IPS DF 4.7 (cell line): ENCODE data around the gene PARK7.

ENCODE experiments used
- DNase-seq: peaks from one replicate; pipeline ENCODE4 v3.0.0-alpha.2; 2013; ENCODE audit warnings: low spot score; ENCODE audit errors: extremely low read depth

The PARK7 gene

DNA sequence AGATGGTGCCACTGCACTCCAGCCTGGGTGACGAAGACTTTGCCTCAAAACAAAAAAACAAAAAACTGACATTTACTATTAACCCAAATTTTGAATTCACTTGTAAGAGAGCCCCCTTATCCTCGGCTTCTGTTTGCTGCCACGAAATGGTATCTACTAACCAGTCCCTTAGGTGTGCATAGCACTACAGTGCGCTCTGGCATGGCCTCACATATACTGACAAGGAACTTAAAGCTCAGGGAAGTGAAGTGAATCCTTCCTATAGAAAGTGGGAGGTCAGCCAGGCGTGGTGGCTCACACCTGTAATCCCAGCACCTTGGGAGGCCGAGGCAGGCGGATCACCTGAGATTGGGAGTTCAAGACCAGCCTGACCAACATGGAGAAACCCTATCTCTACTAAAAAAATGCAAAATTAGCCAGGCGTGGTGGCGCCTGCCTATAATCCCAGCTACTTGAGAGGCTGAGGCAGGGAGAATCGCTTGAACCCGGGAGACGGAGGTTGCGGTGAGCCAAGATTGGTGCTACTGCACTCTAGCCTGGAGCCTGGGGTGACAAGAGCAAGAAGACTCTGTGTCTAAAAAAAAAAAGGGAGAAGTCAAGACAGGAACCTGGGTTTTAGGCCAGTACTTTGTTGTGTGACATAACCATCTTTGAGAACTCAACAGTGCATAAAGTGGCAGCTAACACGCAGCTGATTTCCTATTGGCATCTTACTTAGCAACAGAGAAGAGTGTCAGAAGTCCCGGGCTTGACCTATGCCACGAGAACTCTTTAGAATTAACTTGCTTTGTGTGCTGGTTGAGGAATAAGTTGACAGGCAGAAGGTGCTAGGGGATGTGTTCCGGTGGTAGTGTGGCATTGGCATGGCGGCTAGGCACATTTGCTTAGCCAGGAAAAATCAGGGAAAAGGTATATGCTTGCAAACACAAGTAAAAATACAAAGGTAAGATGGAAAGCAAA lies 47.8 kb downstream of the PARK7 start:
- DNase-seq = no peak

DNA sequence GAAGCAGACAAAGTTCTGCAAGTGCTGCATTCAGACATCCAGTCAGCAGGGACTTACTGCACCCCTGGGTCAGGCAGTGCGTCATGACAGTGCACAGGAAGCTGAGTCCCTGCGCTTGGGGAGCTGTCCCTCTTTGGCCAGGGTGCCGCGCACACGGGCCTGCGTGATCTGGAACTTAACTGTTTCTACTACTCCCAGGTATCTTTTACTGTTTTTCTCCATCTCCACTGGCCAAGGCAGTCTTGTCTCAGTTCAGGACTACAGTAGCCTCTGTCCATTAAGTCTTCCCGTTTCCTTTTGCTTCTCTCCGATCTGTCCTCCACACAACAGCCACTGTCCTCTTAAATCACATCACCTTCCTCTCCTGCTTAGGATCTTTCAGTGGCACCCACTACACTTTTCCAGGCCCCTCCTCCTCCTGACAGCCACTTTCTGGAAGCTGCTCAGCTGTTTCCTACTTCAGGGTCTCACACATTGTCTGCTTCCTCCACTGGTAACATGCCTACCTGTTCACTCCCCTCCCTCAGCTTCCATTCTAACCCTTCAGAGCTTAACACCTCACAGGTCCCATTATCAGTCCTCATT lies 48.7 kb downstream of the PARK7 start:
- no peak for DNase-seq

DNA sequence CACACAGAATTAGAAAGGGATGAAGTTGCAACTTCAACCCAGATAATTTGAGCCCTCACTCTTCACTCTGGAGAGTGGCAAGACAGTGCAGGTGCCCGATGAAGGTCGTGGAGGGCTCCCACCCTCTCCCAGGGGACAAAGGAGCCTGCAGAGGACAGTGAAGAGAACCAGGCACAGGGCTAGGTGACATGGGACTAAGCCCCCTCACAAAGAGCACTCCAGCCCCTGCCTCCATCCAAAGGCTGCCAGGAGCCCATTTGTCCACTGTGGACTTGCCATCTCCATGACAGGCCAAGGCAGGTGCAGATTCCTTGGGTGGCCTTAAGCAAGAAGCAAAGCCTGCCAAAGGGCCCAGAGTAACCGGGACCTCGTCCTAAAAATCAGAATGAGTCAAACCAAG lies 49.5 kb downstream of the PARK7 start:
- no peak for DNase-seq

DNA sequence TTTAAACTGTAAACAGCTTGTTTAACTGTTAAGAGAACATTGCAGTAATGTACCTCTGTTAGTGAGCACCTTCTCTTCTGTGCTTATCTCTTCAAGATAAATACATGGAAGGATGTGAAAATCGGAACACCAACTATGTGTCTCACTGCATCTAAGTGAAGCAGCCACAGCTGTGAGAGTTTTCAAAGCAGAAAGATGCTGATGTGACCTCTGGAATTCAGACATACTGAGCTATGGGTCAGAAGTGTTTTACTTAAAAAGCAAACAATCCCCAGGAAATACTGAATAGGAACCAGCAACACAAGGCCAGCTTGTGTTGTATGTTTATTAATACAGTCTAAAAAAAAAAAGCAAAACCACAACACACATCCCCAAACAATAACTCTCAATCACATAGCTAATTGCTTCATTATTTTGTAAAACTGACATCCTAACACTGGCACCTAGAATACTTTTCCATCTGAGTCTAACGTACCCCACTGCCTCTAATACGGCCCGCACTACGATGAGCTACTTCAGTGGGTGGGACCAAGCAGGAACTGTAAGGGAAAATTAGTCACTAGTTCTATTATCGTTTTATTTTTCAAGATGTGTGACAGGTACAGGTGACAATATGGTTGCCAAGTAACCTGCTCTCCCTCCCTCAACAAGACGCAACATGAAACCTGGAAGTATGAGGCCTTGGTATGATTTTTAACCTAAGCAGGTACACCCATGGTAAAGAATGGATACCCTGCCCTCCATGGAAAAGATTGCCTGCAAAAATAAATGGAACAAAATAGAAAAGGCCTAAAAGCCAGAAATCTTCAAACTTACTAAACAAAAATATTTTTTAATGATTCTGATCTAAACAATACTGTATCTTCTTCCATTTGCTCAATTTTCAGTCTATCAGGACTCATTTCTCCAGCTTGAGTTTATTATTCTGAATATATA lies 50.7 kb downstream of the PARK7 start:
- no peak for DNase-seq

DNA sequence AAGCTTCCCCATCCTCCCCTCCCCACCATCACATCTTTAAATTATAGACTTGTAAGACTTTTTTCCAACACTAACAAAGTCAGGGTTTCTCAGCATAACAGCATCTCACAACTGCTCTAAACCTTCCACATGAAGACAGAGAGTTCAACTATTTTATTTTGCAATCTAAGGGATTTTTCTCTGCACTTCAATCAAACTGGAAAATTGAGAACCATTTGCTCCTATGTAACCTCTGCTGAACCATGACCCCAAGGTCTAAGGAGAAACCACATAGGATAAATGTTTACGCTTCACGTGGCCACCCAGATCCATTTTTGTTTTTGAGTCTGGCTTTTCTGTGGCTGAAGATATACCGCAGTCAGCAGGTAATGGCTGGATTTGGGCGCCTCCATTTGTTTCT lies 51.4 kb downstream of the PARK7 start:
- DNase-seq = no peak

DNA sequence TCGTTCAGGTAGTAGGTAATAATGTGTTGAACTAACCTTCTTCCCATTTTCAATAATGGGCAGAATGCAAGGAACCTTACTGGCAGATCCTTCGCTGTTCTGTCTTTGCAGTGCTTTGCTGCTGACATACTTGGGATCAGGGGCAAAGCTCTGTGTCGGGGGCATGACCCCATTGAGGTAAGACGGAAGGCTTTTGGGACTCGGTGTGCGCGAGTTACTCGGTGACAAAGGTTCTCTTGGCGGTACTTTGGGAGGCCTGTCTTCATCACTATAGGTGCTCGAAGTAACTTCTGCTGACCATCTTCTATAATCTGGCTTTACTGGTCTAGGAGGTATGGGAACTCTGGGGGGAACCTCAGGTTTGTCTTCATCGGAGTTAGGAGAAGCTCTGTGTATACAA lies 51.9 kb downstream of the PARK7 start:
- DNase-seq = no peak

DNA sequence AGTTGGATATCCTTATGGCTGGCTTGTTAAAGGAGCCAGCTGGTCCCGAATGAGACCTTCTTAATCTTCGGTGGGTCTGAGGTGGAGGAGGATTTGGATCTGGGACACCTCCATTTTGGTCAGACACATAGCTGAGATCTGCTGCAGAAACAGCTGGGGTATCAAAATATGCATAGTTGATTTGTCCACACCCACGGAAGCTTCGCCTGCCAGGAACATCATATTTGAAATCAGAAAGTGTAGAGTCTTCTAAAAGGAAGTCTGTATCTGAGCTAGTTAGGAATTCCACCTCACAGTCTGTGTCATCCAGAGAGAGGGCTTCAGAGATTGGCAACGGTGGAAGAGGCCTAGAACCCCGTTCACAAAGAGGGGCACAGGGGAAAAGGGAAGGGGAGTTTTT lies 52.3 kb downstream of the PARK7 start:
- DNase-seq = no peak

DNA sequence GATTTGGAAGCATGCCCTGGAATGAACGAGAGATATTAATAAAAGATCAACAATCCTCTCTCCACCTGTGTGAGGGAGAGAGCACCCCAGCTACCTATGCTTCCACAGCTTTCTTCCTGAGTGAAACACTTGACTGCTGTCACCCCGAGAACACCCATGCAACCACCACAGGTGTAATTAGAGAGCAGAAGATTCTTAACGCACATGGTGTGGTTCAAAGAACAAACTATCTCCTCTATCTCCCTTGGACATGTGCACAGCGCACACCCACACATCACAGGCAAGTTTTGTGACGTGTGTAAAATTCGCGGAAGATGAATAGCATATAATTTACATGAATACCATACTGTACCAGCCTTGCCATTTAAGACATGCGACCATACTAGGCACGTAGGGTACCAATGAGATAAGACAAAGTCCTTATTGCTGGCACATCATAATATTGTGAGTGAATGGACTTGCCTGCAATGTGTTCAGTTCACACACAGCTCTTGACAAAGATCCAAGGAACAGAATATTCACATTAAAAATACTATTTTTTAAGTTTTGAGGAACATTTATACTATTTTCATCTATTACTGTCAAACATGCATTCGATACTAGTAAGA lies 53.0 kb downstream of the PARK7 start:
- no peak for DNase-seq

DNA sequence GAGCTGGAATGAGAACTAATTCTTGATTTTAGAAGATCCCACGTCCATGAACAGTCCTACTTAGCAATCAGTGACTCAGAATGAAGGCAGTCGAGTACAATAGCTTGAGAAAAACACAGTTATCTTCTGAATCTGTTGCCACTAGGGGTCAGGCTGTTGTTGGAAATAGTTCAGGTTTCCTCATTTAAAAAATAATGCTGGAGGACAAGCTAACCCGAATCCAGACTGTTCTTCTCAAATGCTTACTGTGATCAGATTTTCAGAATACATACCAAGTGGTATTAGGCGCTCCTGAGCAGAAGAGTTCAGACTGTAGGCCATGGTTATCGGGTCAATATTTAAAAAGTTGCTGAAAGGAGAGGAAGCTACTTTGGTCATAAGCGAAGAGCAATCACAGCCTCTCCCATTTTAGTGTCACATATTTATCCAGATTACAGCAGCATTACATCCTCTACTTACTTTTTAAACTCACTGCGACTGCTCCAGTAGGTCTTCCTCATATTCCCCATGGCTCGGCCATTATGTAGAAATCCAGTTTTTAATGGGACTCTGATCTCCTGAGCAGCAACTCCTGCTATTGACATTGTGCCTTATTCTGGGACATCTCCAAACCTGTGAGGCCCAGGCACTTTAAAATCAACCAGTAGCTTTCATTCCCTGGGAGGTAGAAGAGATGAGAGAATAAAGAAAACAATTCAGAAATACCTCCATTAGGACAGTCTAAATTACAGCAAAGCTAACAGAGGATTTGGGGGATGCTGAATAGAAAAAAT lies 53.7 kb downstream of the PARK7 start:
- no peak for DNase-seq

DNA sequence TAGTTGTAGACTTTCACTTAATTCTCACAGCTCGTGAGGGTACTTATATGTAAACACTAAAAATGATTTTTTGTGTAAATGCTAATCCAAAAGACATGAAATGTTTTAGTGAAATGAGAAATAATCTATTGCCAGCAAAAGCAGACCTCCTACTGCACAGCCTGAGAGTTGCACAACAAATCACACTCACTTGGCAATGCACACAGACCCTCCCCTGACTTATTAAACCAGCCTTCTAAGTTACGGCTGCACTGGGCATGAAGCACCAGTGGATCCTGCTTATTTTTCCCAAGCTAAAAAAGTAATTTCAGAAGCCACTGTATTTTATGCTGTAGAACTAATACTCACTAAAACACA lies 54.3 kb downstream of the PARK7 start:
- DNase-seq = no peak

DNA sequence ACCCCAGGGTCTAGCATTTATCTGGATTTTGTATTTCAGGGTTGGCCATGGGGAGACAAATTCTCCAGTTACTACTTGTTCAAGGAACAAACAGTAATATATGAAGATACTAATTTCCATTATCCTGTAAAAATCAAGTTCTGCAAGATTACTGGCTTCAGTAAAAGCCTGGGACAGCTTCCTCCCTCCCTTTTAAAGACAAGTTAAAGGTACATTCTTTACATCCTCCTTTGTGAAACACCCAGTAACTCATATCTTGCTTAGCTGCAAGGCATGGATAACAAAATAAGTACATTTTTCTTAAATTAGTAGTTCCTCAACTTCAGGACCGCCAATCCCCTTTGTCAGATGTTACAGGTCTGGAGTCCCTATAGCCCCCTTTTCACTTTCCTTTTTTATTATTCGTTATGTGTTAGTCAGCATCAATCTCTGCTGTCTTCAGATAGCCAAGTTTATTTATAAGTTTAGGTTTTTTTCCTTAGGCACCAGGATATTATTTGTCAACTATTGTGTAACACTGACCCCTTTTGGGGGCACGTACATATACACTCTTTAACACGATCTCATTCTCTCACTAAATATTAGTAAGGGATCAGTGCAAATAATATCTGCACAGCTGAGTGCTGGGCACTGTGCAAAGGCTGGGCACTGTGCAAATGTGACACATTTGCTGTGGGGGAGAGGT lies 54.8 kb downstream of the PARK7 start:
- DNase-seq = no peak

DNA sequence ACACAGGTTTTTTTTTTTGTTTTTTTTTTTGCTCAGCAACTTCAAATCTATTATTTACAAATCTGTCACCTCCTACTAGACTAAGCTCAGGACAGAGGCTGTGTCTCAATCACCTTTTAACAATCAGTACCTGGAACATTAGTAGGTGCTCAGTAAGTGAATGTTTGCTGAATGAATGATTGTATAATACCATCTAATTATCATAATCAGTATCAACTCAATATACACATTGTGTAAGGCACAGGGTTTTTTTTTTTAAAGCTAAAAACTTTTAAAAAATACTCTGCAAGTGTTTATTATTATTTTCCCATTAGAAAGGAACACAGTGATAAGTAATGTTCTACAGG lies 55.4 kb downstream of the PARK7 start:
- no peak for DNase-seq

DNA sequence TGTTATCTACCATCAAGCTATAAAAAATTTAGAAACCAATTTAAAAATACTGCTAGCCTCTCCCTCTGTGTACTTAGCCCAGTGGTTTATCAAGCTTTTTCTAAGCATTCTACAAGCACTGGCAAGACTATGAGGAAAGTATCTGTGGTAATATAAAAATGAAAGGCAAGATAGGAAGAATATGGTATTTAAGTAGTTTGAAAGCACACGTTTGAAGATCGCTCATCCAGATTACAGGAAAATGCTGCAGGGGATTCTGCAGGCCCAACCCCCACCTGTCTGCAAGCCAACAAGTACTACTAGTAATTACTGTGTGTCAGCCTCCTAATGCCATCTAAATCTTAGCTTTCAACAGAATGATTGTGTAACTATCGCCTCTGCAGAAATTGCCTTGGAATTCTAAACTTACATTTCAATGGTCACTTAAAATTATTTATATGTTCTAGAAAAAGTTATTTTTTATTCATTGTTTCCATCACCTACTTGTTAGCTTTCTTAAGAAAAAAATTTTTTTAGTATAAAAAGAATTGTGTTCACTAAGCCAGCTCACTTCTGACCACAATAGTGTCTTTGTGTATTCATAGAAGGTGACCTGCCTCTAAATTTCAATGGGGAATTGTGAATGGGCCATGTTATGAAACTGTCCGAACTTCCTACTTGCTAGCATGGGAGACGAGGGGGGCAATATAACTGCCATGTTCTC lies 56.1 kb downstream of the PARK7 start:
- DNase-seq = no peak

DNA sequence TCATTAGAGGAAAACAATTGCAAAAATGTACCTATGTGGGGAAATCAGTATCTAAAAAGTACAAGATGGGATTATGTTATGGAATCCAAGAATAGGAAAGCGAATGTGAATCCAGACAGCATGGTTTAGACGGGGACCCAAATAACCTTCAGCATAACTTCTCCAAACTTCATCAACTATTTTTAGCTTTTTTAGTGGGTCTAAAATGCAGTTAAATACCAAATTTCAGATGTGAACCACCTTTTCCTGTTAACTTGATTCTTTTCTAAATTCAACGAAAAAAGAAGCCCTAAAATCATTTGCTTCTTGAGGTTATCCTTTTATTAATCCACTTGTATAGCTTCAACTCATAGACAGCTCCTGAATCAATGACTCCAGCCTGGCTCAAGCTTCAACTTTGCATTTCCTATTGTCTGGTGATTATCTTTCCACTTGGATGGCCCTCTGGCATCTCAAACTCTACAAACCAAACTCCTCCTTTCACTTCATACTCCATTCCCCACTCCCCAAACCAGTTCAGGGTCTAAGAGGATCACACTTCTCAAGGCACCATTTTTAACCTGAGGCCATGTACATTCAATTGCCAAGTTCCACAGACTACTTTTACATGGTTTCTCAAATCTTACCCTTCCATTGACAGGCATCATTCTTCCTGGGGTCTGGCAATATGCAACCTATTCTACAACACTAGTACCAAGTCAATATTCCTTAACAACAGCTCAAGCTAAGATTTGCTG lies 57.1 kb downstream of the PARK7 start:
- no peak for DNase-seq

DNA sequence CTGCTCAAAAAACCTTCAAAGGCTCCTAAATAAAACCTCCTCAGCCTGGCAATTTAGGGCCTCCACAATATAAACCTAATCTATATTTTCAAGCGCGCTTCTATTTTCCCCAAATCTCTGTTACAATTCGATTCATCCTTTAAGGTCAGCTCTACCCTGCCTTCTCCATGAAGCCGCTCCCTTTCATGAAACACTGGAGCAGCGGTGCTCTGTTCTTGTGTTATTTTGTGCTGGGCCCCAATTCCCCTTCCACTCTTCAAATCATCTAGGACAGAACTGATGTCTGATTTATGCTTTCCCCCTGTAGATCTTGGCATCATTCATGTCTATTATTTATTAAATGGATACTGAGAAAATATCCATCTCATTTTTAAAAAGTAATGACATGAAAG lies 57.7 kb downstream of the PARK7 start:
- DNase-seq = no peak

DNA sequence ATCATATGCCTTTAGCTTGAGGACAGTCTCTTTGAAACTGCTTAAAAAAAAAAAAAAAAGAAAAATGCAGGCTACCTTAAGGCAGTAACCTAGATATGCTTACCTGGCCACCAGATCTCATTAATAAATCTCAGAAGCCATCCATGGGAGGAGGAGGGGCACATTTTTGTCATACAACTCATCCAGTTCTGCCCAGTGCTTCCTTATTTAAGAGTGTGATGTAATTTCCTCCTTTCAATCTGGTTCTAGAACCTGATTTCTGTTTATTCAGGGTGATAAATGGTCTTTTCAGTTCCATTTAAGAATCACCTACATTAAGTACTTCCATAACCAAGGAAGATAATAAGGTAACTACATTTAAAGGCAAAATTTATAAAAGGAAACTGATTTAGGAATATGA lies 58.5 kb downstream of the PARK7 start:
- no peak for DNase-seq

DNA sequence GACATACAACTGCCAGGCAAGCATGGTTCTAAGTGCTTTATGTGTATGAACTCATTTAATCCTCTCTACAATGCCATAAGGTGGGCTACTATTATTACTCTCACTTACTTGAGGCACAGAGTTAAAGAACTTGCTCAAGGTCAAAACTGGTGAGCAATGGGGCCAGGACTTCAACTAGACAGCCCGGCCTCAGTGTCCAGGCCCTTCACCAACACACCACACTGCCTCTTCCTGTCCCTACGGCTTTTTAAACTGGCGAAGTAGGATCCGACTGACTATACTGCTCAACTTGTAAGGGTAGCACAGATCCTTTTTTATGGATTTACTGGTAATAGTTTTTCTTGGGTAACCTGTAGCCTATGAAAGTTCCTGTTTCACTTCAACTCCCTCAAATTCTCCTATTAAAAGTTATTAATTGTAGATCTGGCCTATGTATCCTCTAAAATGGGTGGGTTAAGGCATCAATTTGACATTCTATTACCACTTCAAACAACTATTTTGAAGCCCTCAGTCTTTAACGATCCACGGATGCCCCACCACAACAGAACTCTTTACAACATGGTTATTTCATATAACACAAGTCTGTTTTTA lies 60.3 kb downstream of the PARK7 start:
- no peak for DNase-seq

DNA sequence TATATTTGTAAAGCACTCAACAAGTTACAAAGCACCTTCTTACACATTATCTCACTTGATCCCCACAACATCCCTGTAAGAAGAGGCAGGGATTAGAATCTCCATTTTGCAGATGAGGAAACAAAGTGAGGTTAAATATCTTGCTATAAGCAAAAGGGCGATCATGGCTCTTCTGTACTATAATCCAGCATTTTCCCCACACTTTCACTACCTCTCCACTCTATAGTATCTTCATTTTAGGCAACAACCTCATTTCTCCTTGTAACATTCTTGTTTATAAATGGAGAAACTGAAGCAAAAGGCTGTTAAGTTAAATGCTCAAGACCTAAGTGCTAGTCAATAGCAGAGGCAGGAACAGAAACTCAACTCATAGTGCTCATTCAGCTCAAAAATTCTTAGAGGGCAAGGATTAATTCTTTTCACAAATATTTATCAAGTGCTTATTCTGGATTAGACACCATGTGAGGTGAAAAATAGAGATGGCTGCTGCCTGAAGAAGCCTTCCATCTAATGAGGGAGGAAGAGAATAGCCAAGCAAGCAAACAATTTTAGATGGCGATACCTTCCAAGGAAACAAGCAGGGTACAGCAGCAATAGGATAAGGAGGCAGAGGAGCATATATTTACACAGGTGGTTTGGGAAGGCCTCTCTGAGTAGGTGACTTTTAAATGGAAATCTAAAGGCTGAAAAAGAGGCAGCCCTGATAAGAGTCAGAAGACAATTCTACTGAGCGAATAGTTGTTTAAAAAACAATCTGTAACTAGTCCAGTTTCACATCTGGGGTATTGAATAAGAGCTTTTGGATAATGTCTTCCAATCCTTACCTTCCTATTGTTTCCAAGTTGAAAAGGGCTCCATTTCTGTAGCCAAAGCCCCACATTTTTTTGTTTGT lies 61.1 kb downstream of the PARK7 start:
- DNase-seq = no peak
